Endothelial cell of hepatic sinusoid (primary cell): Measurements from ENCODE around the gene STK16.
"Not testable (repeated sequence)": the region's sequence is repeated elsewhere in the genome, so short reads cannot be mapped to it uniquely, and the experiment has no call there.

Experiments used
- in situ Hi-C: cut with HindIII; loops from 2 replicates; pipeline ENCODE4 v1.10.0; 2017; ENCODE audit warnings: low sequenced_read_pairs

Gene STK16

DNA sequence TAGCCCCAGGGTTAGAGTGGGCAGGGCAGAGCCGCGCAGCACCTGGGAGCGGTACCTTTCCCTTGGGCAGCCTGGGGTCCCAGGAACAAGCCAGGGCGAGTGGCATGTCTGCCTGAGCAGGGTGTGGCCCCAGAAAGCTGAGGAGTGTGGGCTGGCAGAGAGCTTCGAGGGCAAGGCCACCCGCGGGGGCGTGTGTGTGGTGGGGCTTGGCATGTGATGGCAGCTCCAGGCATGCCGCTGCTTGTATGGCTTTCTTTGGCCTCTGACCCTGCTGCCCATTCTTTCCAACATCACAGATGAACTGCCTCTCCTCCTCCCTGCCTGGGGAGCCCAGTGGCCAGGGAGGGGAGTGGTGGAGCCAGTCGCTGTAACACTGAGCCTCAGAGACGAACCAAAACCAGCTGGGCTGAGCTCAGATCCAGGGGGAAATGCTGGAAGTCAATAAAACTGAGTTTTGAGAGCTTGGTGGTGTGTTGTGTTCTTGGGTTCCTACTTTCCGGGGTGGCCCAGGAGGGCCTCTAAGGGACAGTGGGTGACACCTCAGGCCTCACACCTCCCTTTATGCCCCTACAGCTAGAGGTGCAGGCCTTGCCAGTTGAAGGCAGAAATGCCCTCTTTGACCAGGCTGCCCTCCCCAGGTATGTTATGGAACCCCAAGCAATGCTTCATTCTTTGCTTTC, 41.3 kb downstream of the STK16 start:
- in situ Hi-C loops = no loop called here

GRCh38 chr2:219287116-219287440, 41.8 kb downstream of the STK16 start:
- in situ Hi-C loops = not testable (repeated sequence)

DNA sequence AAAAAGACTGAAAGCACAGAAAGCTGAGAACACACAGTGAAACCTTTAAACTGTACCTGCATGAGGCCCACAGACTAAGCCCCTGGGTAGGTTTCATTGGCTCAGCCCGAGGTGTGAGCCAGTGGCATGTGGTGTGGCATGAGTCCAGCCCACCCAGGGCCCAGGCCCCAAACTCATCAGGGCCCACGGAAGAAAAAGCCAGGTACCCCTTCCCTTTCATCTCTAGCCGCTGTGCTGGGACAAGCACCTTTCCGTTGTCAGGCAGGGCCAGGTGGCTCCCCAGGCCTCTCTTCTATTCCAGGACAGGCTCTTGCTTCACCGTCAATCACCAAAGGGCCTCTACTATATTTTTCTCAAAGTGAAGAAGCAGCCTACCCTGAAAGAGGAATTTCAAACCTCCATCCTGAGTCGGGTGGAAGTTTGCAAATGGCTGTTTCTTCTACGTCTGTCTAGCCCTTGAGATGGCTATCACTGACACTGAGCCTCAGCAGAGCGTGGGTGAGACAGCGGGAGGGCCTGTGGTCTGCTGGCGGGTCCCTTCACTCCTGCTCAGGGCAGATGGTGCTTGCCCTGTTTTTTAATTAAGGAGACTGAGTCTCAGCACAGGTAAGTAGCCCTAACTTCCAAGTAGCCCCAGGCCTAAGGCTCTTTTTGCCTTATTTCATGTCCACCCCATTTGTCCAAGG, 42.4 kb downstream of the STK16 start:
- in situ Hi-C loops = no loop called here

DNA sequence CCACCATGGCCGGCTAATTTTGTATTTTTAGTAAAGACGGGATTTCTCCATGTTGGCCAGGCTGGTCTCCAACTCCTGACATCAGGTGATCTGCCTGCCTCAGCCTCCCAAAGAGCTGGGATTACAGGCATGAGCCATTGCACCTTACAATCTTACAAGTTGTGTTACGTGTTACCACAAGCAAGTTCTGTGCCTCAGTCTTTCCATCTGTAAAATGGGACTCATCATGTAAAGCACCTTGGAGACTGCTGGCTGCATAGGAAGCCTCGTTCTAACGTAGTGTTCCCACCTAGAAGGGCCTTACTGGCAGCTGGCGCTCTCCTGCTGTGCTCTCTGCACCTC, 43.9 kb downstream of the STK16 start:
- in situ Hi-C loops = no loop called here

DNA sequence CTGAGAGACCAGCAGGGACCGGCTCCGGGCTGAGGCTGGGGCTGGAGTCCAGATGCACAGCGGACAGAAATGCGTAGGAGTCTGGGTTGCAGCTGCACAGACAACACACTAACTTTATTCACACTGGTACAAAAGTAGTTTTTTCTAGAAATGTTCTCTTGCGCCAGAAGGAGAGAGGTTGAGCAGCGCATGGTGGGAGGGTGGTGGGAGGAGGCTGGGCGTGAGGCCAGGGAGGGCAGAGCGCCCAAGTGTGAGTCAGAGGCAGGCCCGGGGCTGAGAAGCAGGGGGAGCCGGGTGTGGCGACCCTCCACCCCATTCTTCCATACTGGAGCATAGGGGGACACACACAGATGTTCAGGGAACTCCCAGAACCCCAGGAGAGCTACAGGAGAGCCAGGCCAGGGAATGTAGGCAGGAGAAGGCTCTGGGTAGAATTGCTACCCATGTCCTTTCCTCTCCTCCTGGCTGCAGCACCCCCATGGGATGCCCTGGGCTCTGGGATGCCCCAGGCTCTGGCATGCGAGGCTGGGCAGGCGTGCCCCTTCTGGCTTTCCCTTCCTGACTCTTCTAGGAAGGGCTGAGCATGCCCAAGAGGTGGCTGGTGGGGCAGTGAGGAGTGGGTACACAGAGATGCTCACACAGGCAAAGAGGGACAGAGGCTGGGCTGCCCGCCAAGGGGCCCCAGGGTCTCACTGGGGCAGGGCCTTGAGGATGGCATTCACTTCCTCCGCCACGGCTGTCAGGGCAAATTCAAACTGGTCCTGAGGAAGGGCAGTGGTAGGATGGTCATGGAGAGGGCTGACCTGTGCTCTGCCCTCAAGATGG, 44.5 kb downstream of the STK16 start:
- in situ Hi-C loops = no loop called here

- in situ Hi-C loops = no loop called here
These were observed 45.3 kb downstream of the STK16 start for GRCh38 chr2:219290381-219291171.

DNA sequence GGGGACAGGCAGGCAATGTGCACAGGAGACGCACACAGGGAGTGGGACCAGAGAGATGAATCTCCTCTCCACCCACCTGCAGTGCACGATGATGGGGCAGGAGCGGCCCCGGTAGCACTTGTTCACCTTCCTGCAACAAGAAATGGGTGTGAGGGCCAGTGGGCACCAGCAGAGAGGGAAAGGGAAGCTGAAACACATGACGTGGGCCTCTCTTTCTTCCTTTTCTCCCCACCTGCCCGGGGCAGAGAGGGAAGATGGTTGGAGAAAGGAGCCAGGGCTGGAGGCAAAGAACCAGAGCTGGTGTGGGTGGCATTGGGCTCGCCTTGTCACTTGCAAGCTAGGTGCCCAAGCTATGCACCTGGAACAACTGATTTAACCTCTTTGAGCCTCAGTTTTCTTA, 46.1 kb downstream of the STK16 start:
- in situ Hi-C loops = no loop called here

GRCh38 chr2:219291910-219292490, 46.7 kb downstream of the STK16 start:
- in situ Hi-C loops = no loop called here

- in situ Hi-C loops = no loop called here
These were observed 47.3 kb downstream of the STK16 start for GRCh38 chr2:219292616-219293015.

GRCh38 chr2:219293736-219294231, 48.5 kb downstream of the STK16 start:
- in situ Hi-C loops = no loop called here

DNA sequence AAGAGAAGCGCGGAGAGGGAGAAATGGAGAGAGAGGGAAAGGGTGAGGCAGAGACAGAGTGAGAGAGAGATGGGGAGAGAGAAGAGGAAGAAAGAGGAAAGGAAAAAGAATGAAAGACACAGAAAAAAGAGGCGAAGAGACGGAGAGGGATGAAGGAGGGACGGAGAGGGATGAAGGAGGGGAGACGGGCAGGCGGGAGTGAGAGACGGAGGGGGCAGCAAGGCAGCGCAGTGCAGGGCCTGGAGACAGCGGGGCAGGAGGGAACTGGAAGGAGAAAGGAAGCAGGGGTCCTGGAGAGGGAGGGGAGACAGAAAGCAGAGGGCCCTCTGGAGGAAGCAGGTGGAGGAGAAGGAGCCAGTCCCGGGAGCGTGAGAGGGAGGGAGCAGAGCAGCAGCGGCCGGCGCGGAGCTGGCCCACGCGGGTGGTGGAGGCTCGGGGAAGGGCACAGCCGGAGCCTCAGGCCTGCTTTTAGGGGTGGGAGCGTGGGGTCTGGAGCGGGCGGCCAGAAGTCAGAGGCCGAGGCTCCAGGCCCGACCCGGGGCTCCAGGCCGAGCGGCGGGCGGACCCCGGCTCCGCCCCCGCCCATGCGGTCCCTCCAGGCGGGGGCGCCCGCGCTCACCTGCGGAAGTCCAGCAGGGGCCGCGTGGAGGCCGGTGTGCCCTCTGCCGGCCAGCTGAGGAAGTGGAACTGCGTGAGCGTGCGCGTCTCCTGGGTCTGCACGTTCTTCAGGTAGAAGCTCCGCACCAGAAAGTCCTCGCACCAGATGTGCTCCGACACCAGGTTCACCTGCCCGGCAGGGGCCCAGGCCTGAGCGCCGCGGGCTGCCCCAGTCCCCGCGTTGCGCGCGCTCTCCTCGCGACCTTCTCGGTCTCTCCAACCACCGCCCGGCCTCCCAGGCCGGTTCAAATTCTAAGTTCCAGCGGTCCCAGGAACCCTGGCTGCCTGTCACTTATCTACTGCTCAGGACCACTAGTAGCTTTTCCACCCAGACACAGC, 49.4 kb downstream of the STK16 start:
- in situ Hi-C loops = loop anchor here (5.0 kb wide), 2 partner anchors 38 to 47 kb away; partner anchors contain the start of genes GLB1L, RESP18 and STK16

DNA sequence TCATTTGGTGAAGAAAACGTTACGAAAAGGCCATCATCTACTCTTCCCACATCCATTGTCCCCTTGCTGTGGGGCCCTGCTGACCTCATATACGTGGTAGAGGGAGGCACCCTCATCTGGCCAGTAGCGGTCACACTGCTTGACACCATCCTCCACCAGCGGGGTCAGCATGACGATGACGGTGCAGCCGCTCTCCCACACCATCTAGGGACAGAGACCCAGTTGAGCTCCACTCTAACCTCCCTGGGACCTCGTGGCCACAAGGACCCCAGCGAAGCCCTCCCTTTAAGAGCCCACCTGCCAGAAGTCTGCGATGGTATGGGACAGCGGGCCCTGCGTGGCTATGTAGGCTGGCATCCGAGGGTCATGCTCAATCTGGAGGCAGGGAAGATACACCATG, 50.9 kb downstream of the STK16 start:
- in situ Hi-C loops = loop anchor here (5.0 kb wide), 2 partner anchors 36 to 49 kb away; partner anchors contain the start of genes GLB1L, RESP18 and STK16

GRCh38 chr2:219296631-219297391, 51.5 kb downstream of the STK16 start:
- in situ Hi-C loops = loop anchor here (5.0 kb wide), 2 partner anchors 35 to 50 kb away; partner anchors contain the start of genes GLB1L, RESP18 and STK16

DNA sequence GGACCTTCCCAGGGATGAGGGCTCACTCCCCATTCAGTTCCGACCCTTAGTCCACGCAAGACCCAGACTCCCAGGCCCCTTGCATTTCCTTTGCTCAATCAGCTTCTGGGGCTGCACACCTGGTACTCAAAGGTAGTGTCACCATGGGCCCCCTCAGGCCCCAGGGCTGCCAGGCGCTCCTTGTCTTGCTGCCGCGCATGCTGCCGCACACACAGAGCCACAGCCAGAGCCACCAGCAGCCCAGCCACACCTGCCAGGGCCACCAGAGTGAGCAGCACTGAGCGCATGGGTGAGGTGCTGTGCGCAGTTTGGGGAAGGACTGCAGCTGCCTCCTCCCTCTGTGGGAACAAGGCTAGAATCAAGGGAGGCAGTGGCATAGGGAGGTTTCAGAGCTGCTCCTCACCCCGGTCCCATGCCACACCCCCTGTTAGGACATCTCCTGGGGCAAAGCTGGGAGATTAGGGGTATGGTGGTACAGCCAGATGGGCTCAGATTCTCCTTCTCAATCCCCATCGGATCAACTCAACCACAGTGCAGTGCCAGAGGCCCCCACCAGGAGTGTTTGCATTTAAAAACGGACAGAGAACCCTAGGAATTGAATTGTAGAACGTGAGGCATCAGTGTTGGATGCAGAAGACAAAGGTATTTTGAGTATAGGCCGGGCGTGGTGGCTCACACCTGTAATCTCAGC, 52.6 kb downstream of the STK16 start:
- in situ Hi-C loops = loop anchor here (5.0 kb wide), 2 partner anchors 34 to 51 kb away; partner anchors contain the start of genes GLB1L, RESP18 and STK16

DNA sequence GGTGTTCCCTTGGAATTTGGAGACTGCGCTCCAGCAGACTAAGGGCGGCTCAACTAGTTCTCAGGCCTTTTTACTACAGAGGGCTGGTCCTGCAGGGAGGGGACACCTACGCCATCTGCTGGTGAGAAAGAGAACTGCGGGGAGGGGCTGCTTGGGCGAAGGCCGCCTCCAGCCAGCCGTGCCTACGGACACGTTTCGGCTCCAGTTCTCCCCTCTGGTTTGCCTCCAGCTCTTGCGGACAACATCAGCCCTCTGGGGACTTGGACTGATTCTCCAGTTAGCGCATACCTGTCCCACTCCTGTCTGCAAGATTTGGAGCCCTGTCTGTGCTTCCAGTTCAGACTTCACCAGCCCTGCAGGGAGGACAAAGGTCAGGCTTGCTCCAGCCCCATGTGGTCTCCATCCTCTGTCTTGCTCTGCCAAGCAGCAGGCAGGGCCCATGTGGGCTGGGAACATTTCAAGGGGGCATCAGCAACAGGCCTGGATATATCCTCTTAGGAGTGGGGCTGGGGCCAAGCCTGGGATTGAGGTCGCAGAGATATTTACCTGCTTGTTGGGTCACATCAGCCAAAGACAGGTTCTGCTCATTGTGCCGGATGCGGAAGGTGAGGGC, 53.6 kb downstream of the STK16 start:
- in situ Hi-C loops = loop anchor here (5.0 kb wide), 2 partner anchors 33 to 52 kb away; partner anchors contain the start of genes GLB1L, RESP18 and STK16

DNA sequence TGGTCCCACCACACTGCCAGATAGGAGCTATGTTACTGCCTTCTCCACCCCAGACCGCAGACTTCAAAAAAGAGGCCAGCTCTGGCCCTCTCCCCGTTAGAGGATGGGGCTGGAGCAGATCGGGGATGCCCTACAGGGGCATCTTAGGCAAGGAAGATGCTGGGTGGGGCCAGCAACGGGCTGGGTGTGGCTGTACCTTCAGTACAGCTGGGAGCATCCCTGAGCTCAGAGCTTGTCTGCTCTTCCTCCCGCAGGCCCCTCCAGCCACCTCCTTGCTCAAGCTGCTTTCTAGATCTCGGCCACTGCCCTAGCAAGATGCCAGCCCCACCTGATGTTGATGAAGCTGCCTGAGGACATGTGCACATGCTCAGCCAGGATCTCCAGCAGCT, 54.1 kb downstream of the STK16 start:
- in situ Hi-C loops = loop anchor here (5.0 kb wide), 2 partner anchors 33 to 52 kb away; partner anchors contain the start of genes GLB1L, RESP18 and STK16
